Duodenal mucosa (tissue), 2 donors: ENCODE results near the gene OR51M1.

Experiments used
- H3K27ac ChIP-seq: one replicate; pipeline ENCODE4 v1.7.0; 2013; ENCODE audit warnings: low read depth, low read length
- H3K27me3 ChIP-seq, 2 donors: one replicate each; pipeline ENCODE4 v1.7.0; 2013; ENCODE audit warnings: low read length in 2 of 2, control low read depth in 1 of 2; ENCODE audit not compliant: insufficient read depth in 2 of 2, control insufficient read depth in 1 of 2
- H3K36me3 ChIP-seq, 2 donors: one replicate each; pipeline ENCODE4 v1.7.0; 2013; ENCODE audit warnings: low read length in 2 of 2, control low read depth in 1 of 2; ENCODE audit not compliant: insufficient read depth in 2 of 2, control insufficient read depth in 1 of 2
- H3K4me1 ChIP-seq, 2 donors: one replicate each; pipeline ENCODE4 v1.7.0; 2013; ENCODE audit warnings: low read length in 2 of 2, control low read depth in 1 of 2; ENCODE audit not compliant: insufficient read depth in 2 of 2, control insufficient read depth in 1 of 2
- H3K4me3 ChIP-seq, 2 donors: one replicate each; pipeline ENCODE4 v1.7.0; 2013; ENCODE audit warnings: low read length in 2 of 2, low read depth in 1 of 2
- H3K9ac ChIP-seq, 2 donors: one replicate each; pipeline ENCODE4 v1.7.0; 2013; ENCODE audit warnings: low read length in 2 of 2, low read depth in 1 of 2
- H3K9me3 ChIP-seq, 2 donors: one replicate each; pipeline ENCODE4 v1.7.0; 2013; ENCODE audit warnings: low read length in 2 of 2, control low read depth in 1 of 2; ENCODE audit not compliant: control insufficient read depth in 1 of 2

Gene OR51M1

DNA sequence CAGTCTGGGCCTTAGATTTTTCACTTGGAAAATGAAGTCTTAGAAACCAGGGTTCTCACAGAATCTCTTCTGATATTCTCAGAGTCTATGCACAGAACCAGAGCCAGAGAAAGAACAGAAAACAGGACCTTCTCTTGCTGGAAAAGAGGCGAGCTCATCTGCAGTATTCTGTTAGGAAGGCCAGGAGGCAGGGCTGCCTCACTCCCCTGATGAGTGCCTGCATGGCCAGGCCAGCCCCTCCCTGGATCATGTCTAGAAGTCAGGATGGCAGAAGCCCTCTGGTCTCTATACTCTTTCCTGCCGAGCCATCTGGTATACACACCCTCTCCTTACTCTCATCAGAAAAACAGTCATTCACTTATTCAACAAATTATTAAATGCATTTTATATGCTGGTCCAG is 723 bp downstream of the OR51M1 start:
- H3K27me3 ChIP-seq: no peaks in the 10 kb centered on the region
- H3K27ac ChIP-seq: no peak overlapping the region
- no peaks in the 10 kb centered on the region for H3K36me3 ChIP-seq
- no peak overlapping the region for H3K9ac ChIP-seq
- H3K4me1 ChIP-seq: no peaks in the 10 kb centered on the region
- no peak overlapping the region for H3K4me3 ChIP-seq
- H3K9me3 ChIP-seq: no peaks in the 10 kb centered on the region

DNA sequence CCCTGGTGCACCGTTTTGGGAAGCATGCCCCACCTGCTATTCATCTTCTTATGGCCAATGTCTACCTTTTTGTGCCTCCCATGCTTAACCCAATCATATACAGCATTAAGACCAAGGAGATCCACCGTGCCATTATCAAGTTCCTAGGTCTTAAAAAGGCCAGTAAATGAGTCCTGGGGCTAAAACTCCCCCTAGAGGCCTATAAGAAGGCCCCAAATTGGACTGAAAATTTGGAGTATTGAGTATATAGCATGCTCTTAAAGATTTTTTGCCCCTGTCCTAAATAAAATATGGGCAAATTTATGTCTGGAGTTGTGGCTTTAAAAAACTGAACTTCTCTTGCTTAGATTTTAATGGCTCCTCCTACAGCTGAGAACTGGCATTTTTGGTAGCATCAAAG is 6.6 kb downstream of the OR51M1 start:
- Histone ChIP-seq H3K36me3 (no peaks in the 10 kb centered on the region), H3K4me1 (no peaks in the 10 kb centered on the region), H3K27ac (no peak overlapping the region), H3K4me3 (no peak overlapping the region), H3K27me3 (no peaks in the 10 kb centered on the region), H3K9me3 (no peaks in the 10 kb centered on the region), H3K9ac (no peak overlapping the region)

DNA sequence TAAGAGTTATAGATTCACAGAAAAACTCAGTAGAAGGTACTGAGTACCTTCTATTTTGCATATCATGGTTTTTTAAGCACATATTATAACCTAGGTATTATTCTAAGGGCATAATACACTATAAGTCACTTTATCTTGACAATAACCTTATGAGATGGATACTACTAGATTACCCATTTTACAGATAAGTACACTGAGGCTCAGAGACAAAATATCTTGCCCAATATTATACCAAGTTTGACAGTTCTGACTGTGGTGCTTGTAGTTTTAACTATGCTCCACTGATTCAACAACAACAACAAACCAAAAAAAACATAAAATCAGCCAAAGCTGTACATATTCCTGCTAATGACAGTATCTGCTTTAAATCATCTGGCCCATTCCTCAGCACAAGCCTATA is 10.5 kb downstream of the OR51M1 start:
- Histone ChIP-seq H3K27ac (no peak overlapping the region), H3K9me3 (no peaks in the 10 kb centered on the region), H3K36me3 (no peaks in the 10 kb centered on the region), H3K4me3 (no peak overlapping the region), H3K27me3 (no peaks in the 10 kb centered on the region), H3K9ac (no peak overlapping the region), H3K4me1 (no peaks in the 10 kb centered on the region)

DNA sequence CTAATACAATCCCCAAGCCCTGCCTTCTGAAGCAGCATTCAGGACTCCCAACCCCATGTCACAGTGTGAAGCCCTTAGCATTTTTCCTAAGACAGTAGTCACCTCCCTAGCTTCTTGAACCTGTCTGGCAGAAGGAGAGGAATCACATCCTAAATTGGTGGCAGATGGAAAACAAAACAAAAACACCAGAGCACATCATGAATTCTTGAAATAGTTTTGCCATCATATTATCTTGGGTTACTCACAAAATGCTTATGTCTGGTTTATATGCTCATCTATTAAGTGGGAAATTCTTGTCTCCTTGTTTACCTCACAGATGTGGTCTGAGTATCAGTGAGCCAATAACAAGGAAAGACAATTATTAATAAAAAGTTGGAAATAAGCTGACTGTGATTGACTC is 15.3 kb downstream of the OR51M1 start:
- Histone ChIP-seq H3K9me3 (no peaks in the 10 kb centered on the region), H3K4me3 (no peak overlapping the region), H3K27ac (no peak overlapping the region), H3K9ac (no peak overlapping the region), H3K4me1 (no peaks in the 10 kb centered on the region), H3K27me3 (no peaks in the 10 kb centered on the region), H3K36me3 (no peaks in the 10 kb centered on the region)

DNA sequence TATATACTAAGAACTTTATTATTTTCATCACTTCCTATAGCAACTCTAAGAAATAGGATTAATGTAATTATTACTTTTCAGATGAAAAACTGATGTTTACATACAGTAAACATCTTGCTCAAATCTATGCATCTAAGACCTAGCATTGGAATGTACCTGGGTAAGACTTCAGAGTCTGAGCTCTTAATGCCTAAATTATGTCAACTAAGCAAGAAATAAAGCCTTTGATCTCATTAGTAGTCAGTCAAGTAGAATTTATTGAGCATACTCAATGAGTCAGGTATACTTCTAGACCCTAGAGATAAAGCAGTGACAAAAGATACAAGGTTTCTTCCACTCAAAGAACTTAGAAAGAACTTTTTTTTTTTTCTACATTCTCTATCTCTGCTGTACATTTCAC is 21.6 kb downstream of the OR51M1 start:
- Histone ChIP-seq H3K27me3 (no peaks in the 10 kb centered on the region), H3K36me3 (no peaks in the 10 kb centered on the region), H3K9ac (no peak overlapping the region), H3K4me3 (no peak overlapping the region), H3K9me3 (no peaks in the 10 kb centered on the region), H3K27ac (no peak overlapping the region), H3K4me1 (no peaks in the 10 kb centered on the region)

DNA sequence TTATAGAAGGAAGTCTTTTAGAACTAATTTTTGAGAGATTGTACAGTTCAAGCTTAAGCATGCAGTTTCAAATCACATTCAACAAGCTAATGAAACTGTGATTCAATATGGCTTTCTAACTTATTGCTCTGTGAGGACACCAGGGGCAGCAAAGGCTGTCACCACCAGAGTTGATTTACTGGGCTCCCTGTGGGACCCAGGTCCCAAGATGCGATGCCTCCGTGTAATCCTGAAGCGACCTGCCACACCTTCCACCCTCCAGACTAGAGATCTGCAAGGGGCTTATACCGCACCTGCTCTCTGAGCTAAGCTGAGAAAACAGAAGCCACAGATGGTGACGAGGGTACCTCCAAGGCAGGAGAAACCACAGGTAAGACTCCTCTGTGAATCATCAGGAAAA is 37.4 kb downstream of the OR51M1 start:
- no peak overlapping the region for H3K27ac ChIP-seq
- H3K36me3 ChIP-seq: no peaks in the 10 kb centered on the region
- no peaks in the 10 kb centered on the region for H3K9me3 ChIP-seq
- no peak overlapping the region for H3K9ac ChIP-seq
- H3K4me1 ChIP-seq: no peaks in the 10 kb centered on the region
- H3K27me3 ChIP-seq: no peaks in the 10 kb centered on the region
- H3K4me3 ChIP-seq: no peak overlapping the region

DNA sequence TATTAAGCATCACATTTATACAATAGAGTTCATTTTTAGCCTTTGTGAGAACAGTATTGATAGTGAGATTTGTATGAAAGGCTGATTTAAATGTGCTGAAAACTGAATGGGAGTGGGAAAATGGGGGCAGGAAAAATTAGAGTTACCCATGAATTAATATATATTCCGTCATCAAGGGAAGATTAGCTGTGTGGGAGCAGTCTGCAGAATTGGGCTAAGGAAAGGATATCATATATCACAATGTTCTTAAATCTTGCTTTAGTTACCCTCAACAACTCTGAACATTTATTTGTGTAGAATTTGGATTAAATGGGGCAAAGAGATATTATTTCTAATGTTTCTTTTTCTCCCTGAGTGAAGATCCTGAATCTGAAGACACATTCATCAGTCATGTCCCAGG is 38.2 kb downstream of the OR51M1 start, which contains the start of gene OR51Q1:
OR51Q1 (plus strand) TSS at position 301 of the 400 bp plus-strand sequence; CDS start at position 391, 90 bp downstream.
- no peak within 1 kb of the TSS for H3K27ac ChIP-seq
- no peak within 1 kb of the TSS for H3K4me3 ChIP-seq
- H3K27me3 ChIP-seq: no peaks in the 10 kb centered on the region
- H3K9ac ChIP-seq: no peak within 1 kb of the TSS
- H3K9me3 ChIP-seq: no peaks in the 10 kb centered on the region
- no peaks in the 10 kb centered on the region for H3K4me1 ChIP-seq
- H3K36me3 ChIP-seq: no peaks in the 10 kb centered on the region

DNA sequence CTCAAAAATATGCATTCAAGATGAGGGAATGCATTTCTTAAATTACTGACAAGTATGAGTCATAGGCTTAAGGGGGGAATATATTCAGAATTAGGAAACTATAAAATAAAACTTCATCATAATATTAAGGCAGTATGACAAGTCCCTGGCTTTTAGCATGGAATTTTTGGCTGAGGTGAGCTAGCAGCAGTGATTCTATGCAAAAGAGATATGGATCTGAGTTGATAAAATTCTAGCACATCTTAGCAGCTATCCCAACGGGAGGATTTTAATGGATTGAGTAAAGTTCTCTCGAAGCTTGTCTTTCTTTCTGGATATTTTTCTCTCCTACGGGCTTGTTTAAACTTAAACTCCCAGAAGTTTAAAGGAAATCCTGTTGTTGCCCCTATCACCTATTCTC is 39.5 kb downstream of the OR51M1 start:
- no peaks in the 10 kb centered on the region for H3K4me1 ChIP-seq
- no peak overlapping the region for H3K4me3 ChIP-seq
- no peak overlapping the region for H3K9ac ChIP-seq
- H3K27ac ChIP-seq: no peak overlapping the region
- no peaks in the 10 kb centered on the region for H3K27me3 ChIP-seq
- no peaks in the 10 kb centered on the region for H3K9me3 ChIP-seq
- H3K36me3 ChIP-seq: no peaks in the 10 kb centered on the region

DNA sequence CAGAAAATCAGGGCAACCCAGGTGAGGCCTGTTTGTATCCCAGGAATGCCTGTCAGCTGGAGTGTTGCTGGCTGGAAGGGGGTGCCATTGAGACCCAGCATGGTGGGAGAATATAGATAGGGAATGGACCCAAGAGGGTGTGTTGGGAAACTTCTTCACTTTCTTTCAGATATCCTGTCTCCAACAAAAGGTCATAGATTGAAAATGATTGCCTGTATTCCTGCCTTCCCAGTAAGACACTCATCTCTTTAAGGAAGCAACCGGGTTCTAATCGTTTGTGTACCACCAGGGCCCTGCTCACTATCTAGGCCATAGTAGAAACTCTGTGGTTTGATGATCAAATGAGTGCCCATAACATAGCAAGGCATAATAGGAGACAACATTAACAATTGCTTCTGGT is 57.8 kb downstream of the OR51M1 start, which contains the start of gene OR51I1:
OR51I1 (minus strand) TSS at position 101 of the 400 bp plus-strand sequence; CDS start at position 101, 0 bp downstream.
- no peaks in the 10 kb centered on the region for H3K4me1 ChIP-seq
- H3K9ac ChIP-seq: no peak within 1 kb of the TSS
- H3K36me3 ChIP-seq: no peaks in the 10 kb centered on the region

More for the DNA sequence above, 57.8 kb downstream of the OR51M1 start, which contains the start of gene OR51I1:
- no peaks in the 10 kb centered on the region for H3K27me3 ChIP-seq
- no peak within 1 kb of the TSS for H3K27ac ChIP-seq
- no peak within 1 kb of the TSS for H3K4me3 ChIP-seq
- no peaks in the 10 kb centered on the region for H3K9me3 ChIP-seq
